SU-DHL-6 (cell line): ENCODE data around the gene PRIMPOL.
"Not testable (repeated sequence)": the region's sequence is repeated elsewhere in the genome, so short reads cannot be mapped to it uniquely, and the experiment has no call there.

Experiments used
- H2AFZ ChIP-seq: fragments of 200-600 bp; sonication (generic); 2 replicates; pipeline ENCODE4 v1.6.1; 2014; ENCODE audit warnings: low read depth, mild to moderate bottlenecking, moderate library complexity, mixed read lengths, antibody characterized with exemption, low read length; ENCODE audit not compliant: severe bottlenecking
- H3F3A ChIP-seq: fragments of 200-600 bp; shearing (Covaris generic); 2 replicates; pipeline ENCODE4 v1.6.0; 2016; ENCODE audit warnings: antibody characterized with exemption, mild to moderate bottlenecking; ENCODE audit not compliant: insufficient read depth
- H3K27ac ChIP-seq: fragments of 200-600 bp; sonication (generic); 2 replicates; pipeline ENCODE4 v1.5.1; 2016; ENCODE audit warnings: low read depth, mild to moderate bottlenecking, low read length, moderate library complexity, mixed read lengths
- H3K27me3 ChIP-seq: fragments of 200-600 bp; sonication (generic), shearing (Covaris generic); 2 replicates; pipeline ENCODE4 v1.6.0; 2014; ENCODE audit warnings: mild to moderate bottlenecking, low read length
- H3K36me3 ChIP-seq: fragments of 200-600 bp; sonication (generic); 2 replicates; pipeline ENCODE4 v1.6.1; 2014; ENCODE audit warnings: mild to moderate bottlenecking, low read length, mixed read lengths
- H3K4me2 ChIP-seq: fragments of 300-600, 200-600 bp; shearing (Covaris generic), sonication (generic); 2 replicates; pipeline ENCODE4 v1.6.0; 2014; ENCODE audit warnings: low read length, low read depth, mild to moderate bottlenecking; ENCODE audit not compliant: poor library complexity, severe bottlenecking
- H3K4me3 ChIP-seq: fragments of 200-600 bp; sonication (generic); 2 replicates; pipeline ENCODE4 v1.5.1; 2014; ENCODE audit warnings: antibody characterized with exemption, low read length, mild to moderate bottlenecking, mixed read lengths; ENCODE audit not compliant: insufficient read depth, poor library complexity, severe bottlenecking
- H3K79me2 ChIP-seq: fragments of 200-600 bp; sonication (generic); 2 replicates; pipeline ENCODE4 v1.6.1; 2014; ENCODE audit warnings: mild to moderate bottlenecking, low read length, moderate library complexity; ENCODE audit not compliant: insufficient read depth
- H3K9ac ChIP-seq: fragments of 200-600 bp; sonication (generic); 2 replicates; pipeline ENCODE4 v1.7.0; 2014; ENCODE audit warnings: mild to moderate bottlenecking, low read length
- H3K9me2 ChIP-seq: fragments of 200-600 bp; sonication (generic); replicated peaks from 2 replicates; pipeline ENCODE4 v1.6.1; 2014; ENCODE audit warnings: low read length; ENCODE audit not compliant: insufficient read depth
- H3K9me3 ChIP-seq: fragments of 200-600 bp; sonication (generic); 2 replicates; pipeline ENCODE4 v1.6.1; 2014; ENCODE audit warnings: low read length, mixed read lengths; ENCODE audit not compliant: insufficient read depth
- H4K20me1 ChIP-seq: fragments of 200-600 bp; sonication (generic); 2 replicates; pipeline ENCODE4 v1.6.1; 2014; ENCODE audit warnings: low read depth, mild to moderate bottlenecking, antibody characterized with exemption, low read length, moderate library complexity, mixed read lengths
- EZH2phosphoT487 ChIP-seq: fragments of 200-600 bp; sonication (generic), shearing (Covaris generic); conservative IDR thresholded peaks from 2 replicates; pipeline ENCODE4 v1.6.1; 2018; ENCODE audit warnings: mild to moderate bottlenecking, antibody characterized with exemption, low read length, moderate library complexity, mixed read lengths
- TF ChIP-seq, protein P1 (sequence below): fragments of 200-600 bp; sonication (generic); IDR thresholded peaks from one replicate; pipeline ENCODE4 v1.5.1; 2017; ENCODE audit warnings: antibody characterized with exemption, mild to moderate bottlenecking, low read length, moderate library complexity; ENCODE audit not compliant: insufficient read depth, poor library complexity, severe bottlenecking

PRIMPOL gene, protein sequence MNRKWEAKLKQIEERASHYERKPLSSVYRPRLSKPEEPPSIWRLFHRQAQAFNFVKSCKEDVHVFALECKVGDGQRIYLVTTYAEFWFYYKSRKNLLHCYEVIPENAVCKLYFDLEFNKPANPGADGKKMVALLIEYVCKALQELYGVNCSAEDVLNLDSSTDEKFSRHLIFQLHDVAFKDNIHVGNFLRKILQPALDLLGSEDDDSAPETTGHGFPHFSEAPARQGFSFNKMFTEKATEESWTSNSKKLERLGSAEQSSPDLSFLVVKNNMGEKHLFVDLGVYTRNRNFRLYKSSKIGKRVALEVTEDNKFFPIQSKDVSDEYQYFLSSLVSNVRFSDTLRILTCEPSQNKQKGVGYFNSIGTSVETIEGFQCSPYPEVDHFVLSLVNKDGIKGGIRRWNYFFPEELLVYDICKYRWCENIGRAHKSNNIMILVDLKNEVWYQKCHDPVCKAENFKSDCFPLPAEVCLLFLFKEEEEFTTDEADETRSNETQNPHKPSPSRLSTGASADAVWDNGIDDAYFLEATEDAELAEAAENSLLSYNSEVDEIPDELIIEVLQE

DNA sequence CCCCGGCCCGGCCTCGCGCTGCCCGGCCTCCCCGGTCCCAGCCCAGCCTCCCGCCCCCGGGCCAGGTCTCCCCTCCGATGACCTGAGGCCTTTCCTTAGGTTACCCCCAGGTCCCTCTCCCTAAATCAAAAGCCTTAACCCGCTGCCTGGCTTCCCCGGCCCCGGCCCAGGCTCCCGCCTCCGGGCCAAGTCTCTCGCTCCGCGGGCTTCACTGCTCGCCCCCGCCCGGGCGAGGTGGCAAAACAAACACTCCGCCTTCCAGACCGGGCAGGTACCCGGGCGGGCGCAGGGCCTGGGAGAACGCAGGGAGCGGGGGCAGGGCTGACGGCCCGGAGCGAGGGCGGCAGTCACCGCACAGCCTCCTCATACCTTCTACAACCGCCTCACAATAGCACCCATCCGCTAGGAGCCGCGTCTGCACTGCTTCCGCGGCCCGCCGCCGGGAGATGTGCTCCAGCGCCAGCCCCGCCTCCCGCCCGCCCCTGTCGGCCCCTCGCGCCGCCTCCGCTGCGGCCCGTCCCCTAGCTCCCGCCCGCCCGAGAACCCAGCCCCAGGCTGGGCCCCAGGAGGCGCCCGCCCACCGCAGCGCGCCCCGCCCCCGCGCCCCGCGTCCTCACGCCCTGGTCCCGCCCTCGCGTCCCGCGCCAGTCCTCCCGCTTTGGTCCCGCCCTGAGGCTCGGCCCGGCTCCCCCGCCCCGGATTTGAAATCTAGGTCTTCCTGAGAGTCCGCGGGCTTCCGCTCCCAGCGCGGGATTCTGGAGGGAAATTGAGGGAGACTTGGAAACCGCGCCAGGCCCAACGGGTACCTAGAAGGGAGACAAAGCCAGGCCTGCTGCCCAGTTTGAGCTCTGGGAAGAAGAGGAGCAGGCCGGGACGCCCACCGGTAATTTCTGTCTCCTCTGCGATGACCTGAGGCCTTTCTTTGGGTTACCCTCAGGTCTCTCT lies at the start of gene PRIMPOL, which contains the start of gene CASP3:
Gene PRIMPOL (plus strand): TSS at position 713 of the 945 bp plus-strand sequence. CDS start 7,403 bp downstream, outside the sequence.
Gene CASP3 (minus strand): TSS at position 422 of the 945 bp plus-strand sequence. CDS start 10,994 bp downstream, outside the sequence.
- Histone ChIP-seq H3F3A (peaks cover 9% of the 10 kb centered on the region), H3K4me3 (peak within 1 kb of the TSS; percentile 95), H3K79me2 (peaks cover 48% of the 10 kb centered on the region), H4K20me1 (no peaks in the 10 kb centered on the region), H3K27ac (peak within 1 kb of the TSS; percentile 71), H2AFZ (peak within 1 kb of the TSS; percentile 99), H3K27me3 (no peaks in the 10 kb centered on the region), H3K9me2 (no peaks in the 10 kb centered on the region), H3K9me3 (no peaks in the 10 kb centered on the region), H3K36me3 (0 out of 2 replicates have a peak, but pooled peaks cover 15% of the 10 kb centered on the region), H3K9ac (peak within 1 kb of the TSS; percentile 94), H3K4me2 (peak within 1 kb of the TSS; percentile 85)
- no peak for TF ChIP-seq EZH2phosphoT487
- TF ChIP-seq, protein P1, sequence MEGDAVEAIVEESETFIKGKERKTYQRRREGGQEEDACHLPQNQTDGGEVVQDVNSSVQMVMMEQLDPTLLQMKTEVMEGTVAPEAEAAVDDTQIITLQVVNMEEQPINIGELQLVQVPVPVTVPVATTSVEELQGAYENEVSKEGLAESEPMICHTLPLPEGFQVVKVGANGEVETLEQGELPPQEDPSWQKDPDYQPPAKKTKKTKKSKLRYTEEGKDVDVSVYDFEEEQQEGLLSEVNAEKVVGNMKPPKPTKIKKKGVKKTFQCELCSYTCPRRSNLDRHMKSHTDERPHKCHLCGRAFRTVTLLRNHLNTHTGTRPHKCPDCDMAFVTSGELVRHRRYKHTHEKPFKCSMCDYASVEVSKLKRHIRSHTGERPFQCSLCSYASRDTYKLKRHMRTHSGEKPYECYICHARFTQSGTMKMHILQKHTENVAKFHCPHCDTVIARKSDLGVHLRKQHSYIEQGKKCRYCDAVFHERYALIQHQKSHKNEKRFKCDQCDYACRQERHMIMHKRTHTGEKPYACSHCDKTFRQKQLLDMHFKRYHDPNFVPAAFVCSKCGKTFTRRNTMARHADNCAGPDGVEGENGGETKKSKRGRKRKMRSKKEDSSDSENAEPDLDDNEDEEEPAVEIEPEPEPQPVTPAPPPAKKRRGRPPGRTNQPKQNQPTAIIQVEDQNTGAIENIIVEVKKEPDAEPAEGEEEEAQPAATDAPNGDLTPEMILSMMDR, result no peak

DNA sequence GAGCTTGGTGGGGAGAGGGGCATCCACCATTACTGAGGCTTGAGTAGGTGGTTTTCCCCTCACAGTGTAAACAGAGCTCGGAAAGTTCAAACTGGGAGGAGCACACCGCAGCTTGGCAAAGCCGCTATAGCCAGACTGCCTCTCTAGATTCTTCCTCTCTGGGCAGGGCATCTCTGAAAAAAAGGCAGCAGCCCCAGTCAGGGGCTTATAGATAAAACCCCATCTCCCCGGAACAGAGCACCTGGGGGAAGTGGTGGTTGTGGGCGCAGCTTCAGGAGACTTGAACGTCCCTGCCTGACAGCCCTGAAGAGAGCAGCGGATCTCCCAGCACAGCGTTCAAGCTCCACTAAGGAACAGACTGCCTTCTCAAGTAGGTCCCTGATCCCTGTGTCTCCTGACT lies 48.6 kb upstream of the PRIMPOL start:
- not testable (repeated sequence) for H3F3A ChIP-seq, H3K9me2 ChIP-seq, H3K9ac ChIP-seq, H3K27ac ChIP-seq, H3K27me3 ChIP-seq, H2AFZ ChIP-seq, H3K79me2 ChIP-seq, H4K20me1 ChIP-seq, H3K36me3 ChIP-seq, H3K4me2 ChIP-seq, H3K4me3 ChIP-seq, H3K9me3 ChIP-seq

DNA sequence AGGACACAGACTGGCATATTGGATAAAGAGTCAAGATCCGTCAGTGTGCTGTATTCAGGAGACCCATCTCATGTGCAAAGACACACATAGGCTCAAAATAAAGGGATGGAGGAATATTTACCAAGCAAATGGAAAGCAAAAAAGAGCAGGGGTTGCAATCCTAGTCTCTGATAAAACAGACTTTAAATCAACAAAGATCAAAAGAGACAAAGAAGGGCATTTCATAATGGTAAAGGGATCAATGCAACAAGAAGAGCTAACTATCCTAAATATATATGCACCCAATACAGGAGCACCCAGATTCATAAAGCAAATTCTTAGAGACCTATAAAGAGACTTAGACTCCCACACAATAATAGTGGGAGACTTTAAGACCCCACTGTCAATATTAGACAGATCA lies 46.7 kb upstream of the PRIMPOL start:
- H3K9me3 ChIP-seq, H3F3A ChIP-seq, H3K36me3 ChIP-seq, H3K4me3 ChIP-seq, H2AFZ ChIP-seq, H4K20me1 ChIP-seq, H3K27me3 ChIP-seq, H3K79me2 ChIP-seq, H3K4me2 ChIP-seq, H3K9me2 ChIP-seq, H3K27ac ChIP-seq, H3K9ac ChIP-seq: not testable (repeated sequence)

DNA sequence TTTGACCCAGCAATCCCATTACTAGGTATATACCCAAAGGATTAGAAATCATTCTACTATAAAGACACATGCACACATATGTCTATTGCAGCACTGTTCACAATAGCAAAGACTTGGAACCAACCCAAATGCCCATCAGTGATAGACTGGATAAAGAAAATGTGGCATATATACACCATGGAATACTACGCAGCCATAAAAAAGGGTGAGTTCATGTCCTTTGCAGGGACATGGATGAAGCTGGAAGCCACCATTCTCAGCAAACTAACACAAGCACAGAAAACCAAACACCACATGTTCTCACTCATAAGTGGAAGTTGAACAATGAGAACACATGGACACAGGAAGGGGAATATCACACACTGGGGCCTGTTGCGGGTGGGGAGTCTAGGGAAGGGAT lies 42.1 kb upstream of the PRIMPOL start:
- H3K27me3 ChIP-seq, H3K27ac ChIP-seq, H3K79me2 ChIP-seq, H3K36me3 ChIP-seq, H3K4me2 ChIP-seq, H3K4me3 ChIP-seq, H3K9ac ChIP-seq, H3K9me3 ChIP-seq, H4K20me1 ChIP-seq, H2AFZ ChIP-seq, H3K9me2 ChIP-seq, H3F3A ChIP-seq: not testable (repeated sequence)
